H1 (cell line): Measurements from ENCODE around the gene MRTO4. TPM values are rescaled to one million over a fixed set of nuclear protein-coding genes. Genes with fewer than 3 reads are reported as not detected.
A peak's percentile ranks its signal among the peaks of the same experiment; 100 is the strongest.
"Not testable (repeated sequence)": the region's sequence is repeated elsewhere in the genome, so short reads cannot be mapped to it uniquely, and the experiment has no call there.

Experiments
- CTCF ChIA-PET: fragments of 300-600 bp; sonication (Branson Sonifier 250); formaldehyde crosslinking; loops from one replicate; lab custom pipeline; 2021; ENCODE audit not compliant: partially characterized antibody; lab: Charles Lee
- POLR2A ChIA-PET: fragments of 300-600 bp; sonication (Branson Sonifier 250); formaldehyde crosslinking; loops from one replicate; lab custom pipeline; 2021; ENCODE audit warnings: inconsistent platforms; ENCODE audit not compliant: partially characterized antibody; lab: Charles Lee
- DNase-seq, 2 experiments: peaks; one replicate each; pipeline versions ENCODE4 v3.0.0 to v3.0.0-alpha.2; 2010 to 2022; ENCODE audit warnings: low spot score in 2 of 2, low read depth in 1 of 2, mixed read lengths in 1 of 2
- FAIRE-seq: peaks from 2 replicates; lab custom pipeline; 2011; peaks lifted over from hg19 to GRCh38; lab: Jason Lieb, UNC
- H2AFZ ChIP-seq: 2 replicates; pipeline ENCODE4 v1.8.1; 2012; ENCODE audit warnings: low read length, inconsistent platforms
- H2AK5ac ChIP-seq: 2 replicates; pipeline ENCODE4 v1.6.1; 2013; ENCODE audit warnings: low read depth, low read length
- H2BK120ac ChIP-seq: replicated peaks from 2 replicates; pipeline ENCODE3; 2013; ENCODE audit warnings: low read depth, low read length, inconsistent platforms
- H2BK12ac ChIP-seq: 2 replicates; pipeline ENCODE4 v1.6.1; 2013; ENCODE audit warnings: low read depth, low read length
- H2BK15ac ChIP-seq: 2 replicates; pipeline ENCODE4 v1.6.1; 2013; ENCODE audit warnings: low read length
- H2BK20ac ChIP-seq: 2 replicates; pipeline ENCODE4 v1.6.1; 2013; ENCODE audit warnings: low read length
- H2BK5ac ChIP-seq: 2 replicates; pipeline ENCODE4 v1.6.1; 2013; ENCODE audit warnings: low read depth, low read length
- H3K14ac ChIP-seq: 2 replicates; pipeline ENCODE4 v1.6.1; 2013; ENCODE audit warnings: inconsistent platforms; ENCODE audit not compliant: insufficient read length
- H3K18ac ChIP-seq: 2 replicates; pipeline ENCODE4 v1.6.1; 2013; ENCODE audit warnings: low read length; ENCODE audit errors: extremely low read depth
- H3K23ac ChIP-seq: 2 replicates; pipeline ENCODE4 v1.6.1; 2013; ENCODE audit warnings: inconsistent platforms; ENCODE audit not compliant: insufficient read length
- H3K23me2 ChIP-seq: 2 replicates; pipeline ENCODE4 v1.6.1; 2013; ENCODE audit warnings: low read depth, low read length
- H3K27ac ChIP-seq: 2 replicates; pipeline ENCODE4 v1.6.1; 2011; ENCODE audit warnings: low read depth, low read length, inconsistent platforms
- H3K27me3 ChIP-seq, 4 experiments: replicated peaks in 1 of 4; 1 replicate in 1 of 4; 2 replicates in 3 of 4; pipeline versions ENCODE4 v1.6.1 to v1.8.1; 2011 to 2013; ENCODE audit warnings: low read length in 3 of 4, mild to moderate bottlenecking in 3 of 4, inconsistent platforms in 2 of 4, mixed read lengths in 2 of 4, moderate library complexity in 1 of 4; ENCODE audit not compliant: control insufficient read depth in 3 of 4, insufficient read depth in 3 of 4; ENCODE audit errors: extremely low read depth in 1 of 4
- H3K36me3 ChIP-seq, 4 experiments: 2 replicates each; pipeline versions ENCODE4 v1.6.1 to v1.8.1; 2011 to 2013; ENCODE audit warnings: mild to moderate bottlenecking in 4 of 4, low read length in 3 of 4, moderate library complexity in 2 of 4, control low read depth in 1 of 4, inconsistent platforms in 1 of 4; ENCODE audit not compliant: insufficient read depth in 4 of 4, control insufficient read depth in 2 of 4
- H3K4ac ChIP-seq: replicated peaks from 2 replicates; pipeline ENCODE3; 2013; ENCODE audit warnings: low read length, low read depth, mixed read lengths, inconsistent platforms; ENCODE audit not compliant: insufficient read length
- H3K4me1 ChIP-seq, 4 experiments: replicated peaks in 1 of 4; 1 replicate in 1 of 4; 2 replicates in 3 of 4; pipeline versions ENCODE4 v1.6.1 to v1.8.1; 2011 to 2013; ENCODE audit warnings: low read length in 3 of 4, inconsistent platforms in 2 of 4, mixed read lengths in 1 of 4; ENCODE audit not compliant: insufficient read depth in 4 of 4, control insufficient read depth in 3 of 4
- H3K4me2 ChIP-seq, 2 experiments: 2 replicates each; pipeline versions ENCODE4 v1.6.1 to v1.8.1; 2011 to 2013; ENCODE audit warnings: low read depth in 2 of 2, low read length in 2 of 2, control low read depth in 1 of 2, inconsistent platforms in 1 of 2, mild to moderate bottlenecking in 1 of 2; ENCODE audit not compliant: insufficient read depth in 1 of 2
- H3K4me3 ChIP-seq, 4 experiments: fragments of 200-600, 300-600 bp in 1 of 4; sonication (generic), shearing (Covaris generic), sonication (Bioruptor Twin) in 1 of 4; 2 replicates each; pipeline versions ENCODE4 v1.5.1 to v1.8.1; 2011 to 2016; ENCODE audit warnings: low read length in 4 of 4, low read depth in 3 of 4, control low read depth in 2 of 4, inconsistent platforms in 2 of 4, mild to moderate bottlenecking in 2 of 4, mixed read lengths in 1 of 4, moderate library complexity in 1 of 4; ENCODE audit not compliant: insufficient read depth in 2 of 4; ENCODE audit errors: extremely low read depth in 1 of 4
- H3K56ac ChIP-seq: replicated peaks from 2 replicates; pipeline ENCODE3; 2013; ENCODE audit warnings: low read depth, mild to moderate bottlenecking, mixed read lengths, low read length, inconsistent platforms; ENCODE audit not compliant: insufficient read length
- H3K79me1 ChIP-seq: 2 replicates; pipeline ENCODE4 v1.6.1; 2013; ENCODE audit warnings: low read depth, low read length, control low read depth
- H3K79me2 ChIP-seq, 2 experiments: 2 replicates each; pipeline versions ENCODE4 v1.6.1 to v1.8.1; 2012 to 2013; ENCODE audit warnings: low read length in 2 of 2, mild to moderate bottlenecking in 2 of 2, inconsistent platforms in 1 of 2; ENCODE audit not compliant: insufficient read depth in 2 of 2, control insufficient read depth in 1 of 2
- H3K9ac ChIP-seq, 4 experiments: replicated peaks in 1 of 4; 1 replicate in 1 of 4; 2 replicates in 3 of 4; pipeline versions ENCODE4 v1.6.1 to v1.8.1; 2011 to 2013; ENCODE audit warnings: low read depth in 3 of 4, low read length in 3 of 4, control low read depth in 2 of 4, mild to moderate bottlenecking in 2 of 4, moderate library complexity in 2 of 4, inconsistent platforms in 1 of 4; ENCODE audit errors: extremely low read depth in 1 of 4
- H3K9me3 ChIP-seq, 2 experiments: 2 replicates each; pipeline versions ENCODE4 v1.6.1 to v1.8.1; 2012 to 2013; ENCODE audit warnings: mild to moderate bottlenecking in 2 of 2, moderate library complexity in 2 of 2, control low read depth in 1 of 2, inconsistent platforms in 1 of 2, low read depth in 1 of 2, low read length in 1 of 2, mixed read lengths in 1 of 2; ENCODE audit not compliant: insufficient read depth in 2 of 2
- H4K20me1 ChIP-seq, 2 experiments: replicated peaks in 1 of 2; 2 replicates each; pipeline versions ENCODE3 to v1.8.1; 2011 to 2013; ENCODE audit warnings: inconsistent platforms in 2 of 2, low read length in 2 of 2, mild to moderate bottlenecking in 1 of 2; ENCODE audit not compliant: insufficient read depth in 2 of 2, control insufficient read depth in 1 of 2
- H4K5ac ChIP-seq: 2 replicates; pipeline ENCODE4 v1.6.1; 2013; ENCODE audit warnings: low read length, low read depth, mixed read lengths, inconsistent platforms; ENCODE audit not compliant: insufficient read length
- H4K8ac ChIP-seq: 2 replicates; pipeline ENCODE4 v1.8.0; 2013; ENCODE audit warnings: mild to moderate bottlenecking, moderate library complexity, low read length, inconsistent platforms; ENCODE audit not compliant: insufficient read depth; ENCODE audit errors: extremely low read depth
- H4K91ac ChIP-seq: replicated peaks from 2 replicates; pipeline ENCODE3; 2013; ENCODE audit warnings: low read length, mixed read lengths, inconsistent platforms; ENCODE audit not compliant: insufficient read length
- WGBS, 2 experiments: shearing (Covaris generic) in 1 of 2; methylation state at CpG; one replicate each; pipeline versions ENCODE4 v1.1.6 to v1.1.7; 2013 to 2015; ENCODE audit warnings: low lambda C conversion rate in 2 of 2, mixed read lengths in 2 of 2, inconsistent platforms in 1 of 2, low coverage in 1 of 2, missing lambda C conversion rate in 1 of 2; ENCODE audit not compliant: insufficient replicate concordance in 2 of 2, insufficient coverage in 1 of 2, insufficient read length in 1 of 2; ENCODE audit errors: extremely low coverage in 1 of 2, missing lambda C conversion rate in 1 of 2; 5-methylcytosine and 5-hydroxymethylcytosine counted together
- polyA plus RNA-seq, 7 experiments: library from polyadenylated mRNA; depleted of rRNA in 3 of 7; stranded (reverse) in 5 of 7; unstranded in 2 of 7; fragments of >200 nt in 5 of 7; fragments of 200-250 nt in 2 of 7; gene quantifications; 1 replicate in 5 of 7; 2 replicates in 1 of 7; 4 replicates in 1 of 7; pipeline versions ENCODE4 v1.2.1 to v1.2.3, GENCODE V29; 2011 to 2013; ENCODE audit warnings: missing spikeins in 2 of 7, mixed read lengths in 2 of 7
- total RNA-seq: library from RNA; stranded (reverse); fragmentation: NEBNext Ultra II Directional; extraction: Animal tissue kit (Norgen Biotek cat#: 25700); gene quantifications from 2 replicates; pipeline ENCODE4 v1.2.1, GENCODE V29; 2021

The MRTO4 gene
- total and polyA plus RNA-seq, 2 of the 8 experiments (the other 6 are each of a cell fraction or from before 2014, with no cell fraction given), result 36.9 to 64.3 TPM

GRCh38 chr1:19269427-19270342 is 18.1 kb downstream of the MRTO4 start:
- not testable (repeated sequence) for H3K23me2 ChIP-seq, H3K56ac ChIP-seq, H3K79me1 ChIP-seq, H3K18ac ChIP-seq, H3K9ac ChIP-seq, H3K14ac ChIP-seq, H4K5ac ChIP-seq, H2AK5ac ChIP-seq, H2BK5ac ChIP-seq, H3K79me2 ChIP-seq, H4K91ac ChIP-seq, H2AFZ ChIP-seq, H3K4me3 ChIP-seq, H3K36me3 ChIP-seq, H3K23ac ChIP-seq, H3K27me3 ChIP-seq, H3K4me1 ChIP-seq, H2BK15ac ChIP-seq, H4K20me1 ChIP-seq, H3K27ac ChIP-seq, H4K8ac ChIP-seq, H3K9me3 ChIP-seq, H3K4me2 ChIP-seq, DNase-seq, H2BK120ac ChIP-seq, H2BK12ac ChIP-seq, H2BK20ac ChIP-seq, H3K4ac ChIP-seq
- ChIA-PET CTCF (interaction anchor here (0.7 kb wide), 1 partner anchor 14 kb away, joined by 3 read pairs; no protein-coding TSS in a partner anchor), POLR2A (interaction anchor here (1.5 kb wide), 1 partner anchor 18 kb away, joined by 7 read pairs; the partner anchor contains the start of genes EMC1 and MRTO4)
- peak; percentile 39 for FAIRE-seq
- 93% methylated on average over 9 of the region's 9 CpGs; no CpG with 5 or more reads in 1 of the 2 experiments for WGBS, 2 experiments
